Ishikawa (cell line): ENCODE data around the gene ARHGAP42.

ENCODE experiments used
- CEBPB ChIP-seq: IDR thresholded peaks from 2 replicates; pipeline ENCODE4 v1.6.1; 2012
- CREB1 ChIP-seq: IDR thresholded peaks from 2 replicates; pipeline ENCODE4 v1.6.1; 2012; ENCODE audit warnings: low read depth
- EGR1 ChIP-seq: IDR thresholded peaks from 2 replicates; pipeline ENCODE4 v1.6.1; 2012
- EP300 ChIP-seq: IDR thresholded peaks from 2 replicates; pipeline ENCODE4 v1.6.1; 2012; ENCODE audit warnings: borderline replicate concordance
- FOXM1 ChIP-seq: IDR thresholded peaks from 2 replicates; pipeline ENCODE4 v1.6.1; 2012; ENCODE audit warnings: low read depth, borderline replicate concordance
- NFIC ChIP-seq: IDR thresholded peaks from 2 replicates; pipeline ENCODE4 v1.6.1; 2012
- TAF1 ChIP-seq: IDR thresholded peaks from 2 replicates; pipeline ENCODE4 v1.6.1; 2012; ENCODE audit warnings: low read depth, mild to moderate bottlenecking
- TCF12 ChIP-seq: IDR thresholded peaks from 2 replicates; pipeline ENCODE4 v1.6.1; 2012; ENCODE audit warnings: low read depth
- TEAD4 ChIP-seq: IDR thresholded peaks from 2 replicates; pipeline ENCODE4 v1.6.1; 2012
- YY1 ChIP-seq: IDR thresholded peaks from 2 replicates; pipeline ENCODE4 v1.6.1; 2012; ENCODE audit warnings: low read depth
- ZBTB7A ChIP-seq: IDR thresholded peaks from 2 replicates; pipeline ENCODE4 v1.6.1; 2012; ENCODE audit warnings: low read depth
- TF ChIP-seq, protein P1 (sequence below): IDR thresholded peaks from 2 replicates; pipeline ENCODE4 v1.6.1; 2012; ENCODE audit warnings: low read depth, mild to moderate bottlenecking
- TF ChIP-seq, protein P2 (sequence below): IDR thresholded peaks from 2 replicates; pipeline ENCODE4 v1.6.1; 2012

DNA sequence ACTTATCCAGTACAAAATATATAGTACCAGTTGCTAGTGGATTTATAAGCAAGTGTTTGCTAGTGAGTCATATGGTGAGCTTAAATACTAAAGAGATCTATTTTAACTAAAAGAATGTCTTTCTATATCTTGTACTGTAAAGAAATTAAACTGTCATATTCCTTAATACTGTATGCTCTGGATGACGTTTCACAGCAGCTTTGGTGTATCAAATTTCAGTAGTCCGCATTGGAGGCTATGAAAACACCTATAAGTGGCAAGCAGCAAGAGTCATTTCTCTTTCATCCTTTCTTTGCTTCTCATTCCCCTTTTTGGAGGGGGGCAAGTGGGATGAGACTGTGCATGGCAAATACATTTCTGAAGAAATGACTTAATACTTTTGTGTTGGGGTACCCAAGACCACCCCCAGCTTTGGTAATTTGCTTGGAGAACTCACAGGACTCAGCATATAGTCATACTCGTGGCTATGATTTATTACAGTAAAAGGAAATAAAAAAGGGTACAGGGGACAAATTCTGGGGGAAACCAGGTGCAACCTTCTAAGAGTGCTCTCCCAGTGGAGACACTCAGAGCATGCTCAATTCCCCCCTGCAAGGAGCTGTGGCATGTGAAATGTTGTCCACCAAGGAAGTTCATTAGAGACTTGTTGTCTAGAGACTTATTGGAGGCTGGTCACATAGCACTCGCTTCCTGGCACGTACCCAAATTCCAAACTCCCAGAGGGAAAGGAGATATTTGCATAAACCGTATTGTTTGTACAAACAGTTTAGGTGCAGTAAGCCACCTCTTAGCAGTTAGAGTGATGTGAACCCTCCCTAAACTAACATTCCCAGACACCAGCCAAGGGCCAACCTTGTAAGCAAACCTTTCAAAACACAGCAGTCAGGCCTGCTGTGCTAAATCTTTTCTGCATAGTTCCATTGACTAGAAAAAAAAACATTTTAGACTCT, 231.7 kb downstream of the ARHGAP42 start:
- TF ChIP-seq EP300 (no peak), EGR1 (no peak), ZBTB7A (no peak), CEBPB (no peak), YY1 (no peak), TAF1 (no peak), FOXM1 (no peak), TEAD4 (no peak), TCF12 (no peak), CREB1 (no peak), NFIC (peak; percentile 63)
- TF ChIP-seq, protein P1, sequence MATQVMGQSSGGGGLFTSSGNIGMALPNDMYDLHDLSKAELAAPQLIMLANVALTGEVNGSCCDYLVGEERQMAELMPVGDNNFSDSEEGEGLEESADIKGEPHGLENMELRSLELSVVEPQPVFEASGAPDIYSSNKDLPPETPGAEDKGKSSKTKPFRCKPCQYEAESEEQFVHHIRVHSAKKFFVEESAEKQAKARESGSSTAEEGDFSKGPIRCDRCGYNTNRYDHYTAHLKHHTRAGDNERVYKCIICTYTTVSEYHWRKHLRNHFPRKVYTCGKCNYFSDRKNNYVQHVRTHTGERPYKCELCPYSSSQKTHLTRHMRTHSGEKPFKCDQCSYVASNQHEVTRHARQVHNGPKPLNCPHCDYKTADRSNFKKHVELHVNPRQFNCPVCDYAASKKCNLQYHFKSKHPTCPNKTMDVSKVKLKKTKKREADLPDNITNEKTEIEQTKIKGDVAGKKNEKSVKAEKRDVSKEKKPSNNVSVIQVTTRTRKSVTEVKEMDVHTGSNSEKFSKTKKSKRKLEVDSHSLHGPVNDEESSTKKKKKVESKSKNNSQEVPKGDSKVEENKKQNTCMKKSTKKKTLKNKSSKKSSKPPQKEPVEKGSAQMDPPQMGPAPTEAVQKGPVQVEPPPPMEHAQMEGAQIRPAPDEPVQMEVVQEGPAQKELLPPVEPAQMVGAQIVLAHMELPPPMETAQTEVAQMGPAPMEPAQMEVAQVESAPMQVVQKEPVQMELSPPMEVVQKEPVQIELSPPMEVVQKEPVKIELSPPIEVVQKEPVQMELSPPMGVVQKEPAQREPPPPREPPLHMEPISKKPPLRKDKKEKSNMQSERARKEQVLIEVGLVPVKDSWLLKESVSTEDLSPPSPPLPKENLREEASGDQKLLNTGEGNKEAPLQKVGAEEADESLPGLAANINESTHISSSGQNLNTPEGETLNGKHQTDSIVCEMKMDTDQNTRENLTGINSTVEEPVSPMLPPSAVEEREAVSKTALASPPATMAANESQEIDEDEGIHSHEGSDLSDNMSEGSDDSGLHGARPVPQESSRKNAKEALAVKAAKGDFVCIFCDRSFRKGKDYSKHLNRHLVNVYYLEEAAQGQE: no peak
- TF ChIP-seq, protein P2, sequence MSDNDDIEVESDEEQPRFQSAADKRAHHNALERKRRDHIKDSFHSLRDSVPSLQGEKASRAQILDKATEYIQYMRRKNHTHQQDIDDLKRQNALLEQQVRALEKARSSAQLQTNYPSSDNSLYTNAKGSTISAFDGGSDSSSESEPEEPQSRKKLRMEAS: 0 out of 2 replicates have a peak, but pooled peaks have one; percentile 15
